HG03571 (cell line): Measurements from ENCODE around the gene FLAD1.
A peak's percentile ranks its signal among the peaks of the same experiment; 100 is the strongest.

Experiments used
- ATAC-seq: cut with Tn5 transposase; IDR thresholded peaks from one replicate; pipeline ENCODE4 v1.9.1; 2021; ENCODE audit not compliant: unreplicated experiment

Gene FLAD1

GRCh38 chr1:154951901-154952657 is 31.1 kb upstream of the FLAD1 start:
- no peak for ATAC-seq

GRCh38 chr1:154952664-154953063 is 30.5 kb upstream of the FLAD1 start:
- no peak for ATAC-seq

- ATAC-seq, result no peak
Observed at GRCh38 chr1:154953611-154954038, 29.5 kb upstream of the FLAD1 start.

- no peak for ATAC-seq
Observed at GRCh38 chr1:154954541-154954940, 28.6 kb upstream of the FLAD1 start.

- no peak for ATAC-seq
Observed at GRCh38 chr1:154955039-154955717, 28.0 kb upstream of the FLAD1 start.

- ATAC-seq, result peak; percentile 46
Observed at GRCh38 chr1:154955718-154956543, 27.2 kb upstream of the FLAD1 start, which contains the start of gene PBXIP1. Gene PBXIP1, minus strand, starts transcription at chr1:154956099. Its CDS starts 2,378 bp downstream, at chr1:154953721.

GRCh38 chr1:154956544-154956941 is 26.6 kb upstream of the FLAD1 start:
- ATAC-seq, result no peak

GRCh38 chr1:154957091-154957657 is 26.0 kb upstream of the FLAD1 start:
- no peak for ATAC-seq

GRCh38 chr1:154958036-154958435 is 25.1 kb upstream of the FLAD1 start:
- ATAC-seq, result no peak

- ATAC-seq, result no peak
Observed at GRCh38 chr1:154958681-154959425, 24.3 kb upstream of the FLAD1 start.

GRCh38 chr1:154959426-154959780 is 23.7 kb upstream of the FLAD1 start:
- ATAC-seq, result no peak

- ATAC-seq, result no peak
Observed at GRCh38 chr1:154960446-154961136, 22.6 kb upstream of the FLAD1 start.

- peak; percentile 71 for ATAC-seq
Observed at GRCh38 chr1:154961207-154962155, 21.7 kb upstream of the FLAD1 start, which contains the start of gene PYGO2. Gene PYGO2, minus strand, starts transcription at chr1:154961782. Its CDS starts 206 bp downstream, at chr1:154961576.

- ATAC-seq, result no peak
Observed at GRCh38 chr1:154962156-154962749, 20.9 kb upstream of the FLAD1 start.

- no peak for ATAC-seq
Observed at GRCh38 chr1:154962795-154963330, 20.3 kb upstream of the FLAD1 start.

- ATAC-seq, result no peak
Observed at GRCh38 chr1:154963643-154964042, 19.5 kb upstream of the FLAD1 start.

GRCh38 chr1:154964359-154964758 is 18.8 kb upstream of the FLAD1 start:
- ATAC-seq, result no peak

- no peak for ATAC-seq
Observed at GRCh38 chr1:154966111-154966510, 17.0 kb upstream of the FLAD1 start.
